ENCODE results near the gene CBY1.

- TF ChIP-seq CTCF (conservative IDR thresholded peaks at IDR 0.05; ENCODE audit: low read depth, low read length) (no peak), EZH2phosphoT487 (IDR thresholded peaks at IDR 0.05; ENCODE audit: borderline replicate concordance, low read length) (no peak)
Measured at GRCh38 chr22:38645430-38645829, 11.0 kb upstream of the CBY1 start.

Data from PC-3 (cell line).